A673 (cell line): Measurements from ENCODE around the gene HOXB3.

Source experiments
- EZH2 ChIP-seq: fragments of 200-600 bp; sonication (generic); IDR thresholded peaks from 2 replicates; pipeline ENCODE4 v1.6.1; 2017; ENCODE audit warnings: borderline replicate concordance, low read depth, mild to moderate bottlenecking, mixed read lengths, antibody characterized with exemption, low read length; ENCODE audit not compliant: poor library complexity, severe bottlenecking
- TF ChIP-seq, protein P1 (sequence below): fragments of 300-800, 200-600 bp; sonication (generic); conservative IDR thresholded peaks from 2 replicates; pipeline ENCODE4 v1.5.1; 2017; ENCODE audit warnings: low read depth, mild to moderate bottlenecking, antibody characterized with exemption, low read length, moderate library complexity, mixed read lengths

- TF ChIP-seq, protein P1, sequence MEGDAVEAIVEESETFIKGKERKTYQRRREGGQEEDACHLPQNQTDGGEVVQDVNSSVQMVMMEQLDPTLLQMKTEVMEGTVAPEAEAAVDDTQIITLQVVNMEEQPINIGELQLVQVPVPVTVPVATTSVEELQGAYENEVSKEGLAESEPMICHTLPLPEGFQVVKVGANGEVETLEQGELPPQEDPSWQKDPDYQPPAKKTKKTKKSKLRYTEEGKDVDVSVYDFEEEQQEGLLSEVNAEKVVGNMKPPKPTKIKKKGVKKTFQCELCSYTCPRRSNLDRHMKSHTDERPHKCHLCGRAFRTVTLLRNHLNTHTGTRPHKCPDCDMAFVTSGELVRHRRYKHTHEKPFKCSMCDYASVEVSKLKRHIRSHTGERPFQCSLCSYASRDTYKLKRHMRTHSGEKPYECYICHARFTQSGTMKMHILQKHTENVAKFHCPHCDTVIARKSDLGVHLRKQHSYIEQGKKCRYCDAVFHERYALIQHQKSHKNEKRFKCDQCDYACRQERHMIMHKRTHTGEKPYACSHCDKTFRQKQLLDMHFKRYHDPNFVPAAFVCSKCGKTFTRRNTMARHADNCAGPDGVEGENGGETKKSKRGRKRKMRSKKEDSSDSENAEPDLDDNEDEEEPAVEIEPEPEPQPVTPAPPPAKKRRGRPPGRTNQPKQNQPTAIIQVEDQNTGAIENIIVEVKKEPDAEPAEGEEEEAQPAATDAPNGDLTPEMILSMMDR, result no peak
- TF ChIP-seq EZH2, result no peak
Measured at GRCh38 chr17:48539177-48539576, 50.9 kb downstream of the HOXB3 start.
